ENCODE data around the gene PCDHGC3.

Gene PCDHGC3

GRCh38 chr5:141524604-141525597 is 49.1 kb downstream of the PCDHGC3 start:
- DNase-seq (ENCODE audit: low spot score) = peak; percentile 87

GRCh38 chr5:141525653-141526052 is 49.9 kb downstream of the PCDHGC3 start:
- no peak for DNase-seq (ENCODE audit: low spot score)

DNA sequence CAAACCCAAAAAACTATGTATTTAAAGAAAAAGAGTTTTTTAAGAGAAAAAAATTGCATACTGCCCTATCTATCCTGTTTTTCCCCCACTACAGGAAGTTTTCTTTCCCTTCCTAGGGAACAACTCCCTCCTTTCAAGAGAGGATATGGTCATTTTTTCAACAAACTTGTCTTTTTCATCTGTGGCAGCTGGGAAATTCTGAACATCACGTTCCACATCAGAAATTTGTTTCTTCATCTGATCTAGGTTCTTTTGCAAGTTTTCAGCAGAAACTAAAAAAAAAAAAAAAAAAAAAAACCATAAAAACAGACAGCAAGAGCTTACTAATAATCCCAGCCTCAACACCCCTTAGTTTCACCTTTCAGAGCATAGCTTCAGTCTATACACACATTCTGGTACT is 51.7 kb downstream of the PCDHGC3 start:
- no peak for DNase-seq (ENCODE audit: low spot score)

Data from COLO829 (cell line).